Endothelial cell (in vitro differentiated cells): ENCODE measurements around the gene MGST2. TPM values are rescaled to one million over a fixed set of nuclear protein-coding genes. Genes with fewer than 3 reads are reported as not detected.

Experiments
- DNase-seq: peaks from one replicate; pipeline ENCODE4 v3.0.0; 2021; ENCODE audit warnings: low spot score
- H3K27ac Mint-ChIP-seq: one replicate; pipeline ENCODE4 v1.8.0; 2021; ENCODE audit warnings: mixed read lengths, inconsistent platforms; ENCODE audit not compliant: unreplicated experiment
- H3K27me3 Mint-ChIP-seq: one replicate; pipeline ENCODE4 v1.8.0; 2021; ENCODE audit warnings: mild to moderate bottlenecking, moderate library complexity, mixed read lengths, inconsistent platforms; ENCODE audit not compliant: unreplicated experiment
- H3K36me3 Mint-ChIP-seq: one replicate; pipeline ENCODE4 v1.8.0; 2021; ENCODE audit warnings: mild to moderate bottlenecking, low read depth, mixed read lengths, inconsistent platforms; ENCODE audit not compliant: unreplicated experiment
- H3K4me1 Mint-ChIP-seq: one replicate; pipeline ENCODE4 v1.8.0; 2021; ENCODE audit warnings: mild to moderate bottlenecking, mixed read lengths, inconsistent platforms; ENCODE audit not compliant: unreplicated experiment
- H3K4me3 Mint-ChIP-seq: one replicate; pipeline ENCODE4 v1.8.0; 2021; ENCODE audit warnings: mild to moderate bottlenecking, mixed read lengths, inconsistent platforms; ENCODE audit not compliant: unreplicated experiment
- H3K9me3 Mint-ChIP-seq: one replicate; pipeline ENCODE4 v1.8.0; 2021; ENCODE audit warnings: mixed read lengths, inconsistent platforms; ENCODE audit not compliant: unreplicated experiment
- total RNA-seq: library from RNA; stranded (reverse); fragmentation: NEBNext Ultra II Directional; extraction: Animal tissue kit (Norgen Biotek cat#: 25700); gene quantifications from one replicate; pipeline ENCODE4 v1.2.1, GENCODE V29; 2021; ENCODE audit not compliant: unreplicated experiment
- TF ChIP-seq, protein P1 (sequence below): fragments of 200-600 bp; sonication (generic); IDR thresholded peaks from one replicate; pipeline ENCODE4 v1.5.0; 2021; ENCODE audit warnings: antibody characterized with exemption; ENCODE audit not compliant: unreplicated experiment

MGST2 gene
- total RNA-seq, 1 donor from 2014 or later = 98.3 TPM

- TF ChIP-seq, protein P1, sequence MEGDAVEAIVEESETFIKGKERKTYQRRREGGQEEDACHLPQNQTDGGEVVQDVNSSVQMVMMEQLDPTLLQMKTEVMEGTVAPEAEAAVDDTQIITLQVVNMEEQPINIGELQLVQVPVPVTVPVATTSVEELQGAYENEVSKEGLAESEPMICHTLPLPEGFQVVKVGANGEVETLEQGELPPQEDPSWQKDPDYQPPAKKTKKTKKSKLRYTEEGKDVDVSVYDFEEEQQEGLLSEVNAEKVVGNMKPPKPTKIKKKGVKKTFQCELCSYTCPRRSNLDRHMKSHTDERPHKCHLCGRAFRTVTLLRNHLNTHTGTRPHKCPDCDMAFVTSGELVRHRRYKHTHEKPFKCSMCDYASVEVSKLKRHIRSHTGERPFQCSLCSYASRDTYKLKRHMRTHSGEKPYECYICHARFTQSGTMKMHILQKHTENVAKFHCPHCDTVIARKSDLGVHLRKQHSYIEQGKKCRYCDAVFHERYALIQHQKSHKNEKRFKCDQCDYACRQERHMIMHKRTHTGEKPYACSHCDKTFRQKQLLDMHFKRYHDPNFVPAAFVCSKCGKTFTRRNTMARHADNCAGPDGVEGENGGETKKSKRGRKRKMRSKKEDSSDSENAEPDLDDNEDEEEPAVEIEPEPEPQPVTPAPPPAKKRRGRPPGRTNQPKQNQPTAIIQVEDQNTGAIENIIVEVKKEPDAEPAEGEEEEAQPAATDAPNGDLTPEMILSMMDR = no peak
- H3K4me3 Mint-ChIP-seq = peak overlapping the region; percentile 99
- peaks cover 70% of the 10 kb centered on the region for H3K4me1 Mint-ChIP-seq
- no peak for DNase-seq
- peak overlapping the region; percentile 100 for H3K27ac Mint-ChIP-seq
- H3K27me3 Mint-ChIP-seq = peaks cover 15% of the 10 kb centered on the region
- H3K36me3 Mint-ChIP-seq = peaks cover 34% of the 10 kb centered on the region
- no peaks in the 10 kb centered on the region for H3K9me3 Mint-ChIP-seq
Observed at GRCh38 chr4:139668036-139668435, 2.4 kb downstream of the MGST2 start.

DNA sequence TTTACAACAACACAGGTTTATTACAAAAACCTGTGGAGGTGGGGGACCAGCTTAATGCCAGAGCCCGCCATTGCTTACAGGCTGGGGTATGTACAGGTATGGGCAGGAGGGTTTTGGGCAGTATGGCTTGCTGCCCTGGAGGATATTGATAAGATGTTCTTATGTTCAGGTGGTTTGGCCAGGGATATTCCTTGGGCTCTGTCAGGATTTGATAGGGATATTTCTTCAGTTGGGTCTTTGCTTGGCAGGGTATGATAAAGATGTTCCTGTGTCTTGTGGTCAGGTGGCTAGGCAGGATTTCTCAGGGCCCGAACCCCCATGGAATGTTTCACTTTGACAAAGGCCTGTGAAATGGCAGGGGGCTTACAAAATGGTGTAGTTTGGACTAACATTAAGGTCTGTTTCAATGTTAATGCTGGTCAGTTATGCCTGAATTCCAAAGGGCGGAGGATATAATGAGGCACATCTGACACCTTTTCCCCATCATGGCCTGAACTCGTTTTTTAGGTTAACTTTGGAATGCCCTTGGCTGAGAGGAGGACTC, 3.1 kb downstream of the MGST2 start:
- Mint-ChIP-seq H3K4me3 (no peak overlapping the region), H3K27me3 (peaks cover 15% of the 10 kb centered on the region), H3K4me1 (peaks cover 72% of the 10 kb centered on the region), H3K9me3 (no peaks in the 10 kb centered on the region), H3K27ac (peak overlapping the region; percentile 44), H3K36me3 (peaks cover 35% of the 10 kb centered on the region)
- DNase-seq = no peak
- TF ChIP-seq, protein P1 = no peak

DNA sequence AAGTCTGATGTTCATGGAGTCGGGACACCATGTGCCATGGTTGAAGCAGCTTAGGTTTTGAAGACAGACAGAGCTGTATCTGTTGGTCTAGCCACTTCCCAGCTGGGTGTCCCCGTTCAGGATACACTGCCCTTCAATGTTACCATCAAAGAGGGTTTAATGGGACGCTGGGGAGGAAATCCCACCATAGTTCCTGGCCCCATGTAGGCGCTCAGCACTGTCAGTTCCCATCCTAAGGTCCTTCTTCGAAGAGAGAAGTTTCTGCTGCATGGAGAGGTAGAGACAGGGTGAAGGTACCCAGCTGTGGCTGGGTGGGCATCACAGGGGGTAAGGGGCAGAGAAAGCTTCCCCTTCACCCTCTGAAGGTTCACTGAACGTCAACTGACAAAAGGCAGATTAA, 3.7 kb downstream of the MGST2 start:
- Mint-ChIP-seq H3K27ac (no peak overlapping the region), H3K27me3 (peaks cover 15% of the 10 kb centered on the region), H3K4me1 (peaks cover 73% of the 10 kb centered on the region), H3K4me3 (peak overlapping the region; percentile 34), H3K36me3 (peaks cover 35% of the 10 kb centered on the region), H3K9me3 (no peaks in the 10 kb centered on the region)
- no peak for DNase-seq
- TF ChIP-seq, protein P1 = no peak

DNA sequence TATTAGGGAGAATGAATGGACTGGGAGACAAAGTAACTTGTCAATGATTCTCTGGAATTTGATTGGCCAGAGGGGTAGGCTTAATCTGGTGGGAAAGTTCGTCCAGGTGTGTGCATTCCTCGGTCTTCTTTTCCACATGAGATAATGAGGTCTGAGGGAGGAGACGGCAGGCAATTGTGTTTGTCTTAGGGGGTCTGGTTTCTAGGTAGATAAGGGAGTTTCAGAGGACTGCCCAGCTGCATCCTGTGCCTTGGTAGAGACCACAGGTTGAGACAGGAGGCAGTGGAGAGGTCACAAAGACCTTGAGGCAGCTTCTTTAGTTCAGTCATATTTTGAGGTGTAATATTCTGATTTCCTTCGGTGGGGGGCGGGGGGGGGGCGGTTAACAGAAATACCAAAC, 4.3 kb downstream of the MGST2 start:
- Mint-ChIP-seq H3K4me1 (peaks cover 75% of the 10 kb centered on the region), H3K27me3 (peaks cover 15% of the 10 kb centered on the region)

GRCh38 chr4:139670775-139671174, 5.2 kb downstream of the MGST2 start:
- peak overlapping the region; percentile 66 for H3K4me3 Mint-ChIP-seq
- peaks cover 73% of the 10 kb centered on the region for H3K4me1 Mint-ChIP-seq
- no peak for DNase-seq
- H3K36me3 Mint-ChIP-seq = peaks cover 41% of the 10 kb centered on the region
- peaks cover 15% of the 10 kb centered on the region for H3K27me3 Mint-ChIP-seq
- no peaks in the 10 kb centered on the region for H3K9me3 Mint-ChIP-seq
- TF ChIP-seq, protein P1 = no peak
- no peak overlapping the region for H3K27ac Mint-ChIP-seq

More for the DNA sequence above, 4.3 kb downstream of the MGST2 start:
- Mint-ChIP-seq H3K9me3 (no peaks in the 10 kb centered on the region), H3K27ac (peak overlapping the region; percentile 22), H3K36me3 (peaks cover 37% of the 10 kb centered on the region), H3K4me3 (peak overlapping the region; percentile 34)
- TF ChIP-seq, protein P1 = no peak
- DNase-seq = no peak
